HG03442 (cell line): ENCODE measurements around the gene KHSRP.
"Not testable (repeated sequence)": the region's sequence is repeated elsewhere in the genome, so short reads cannot be mapped to it uniquely, and the experiment has no call there.

Experiments used
- ATAC-seq: cut with Tn5 transposase; IDR thresholded peaks from one replicate; pipeline ENCODE4 v1.9.1; 2021; ENCODE audit warnings: mild to moderate bottlenecking, moderate library complexity; ENCODE audit not compliant: unreplicated experiment

The KHSRP gene

GRCh38 chr19:6421075-6422014 lies 3.3 kb downstream of the KHSRP start:
- ATAC-seq, result no peak

DNA sequence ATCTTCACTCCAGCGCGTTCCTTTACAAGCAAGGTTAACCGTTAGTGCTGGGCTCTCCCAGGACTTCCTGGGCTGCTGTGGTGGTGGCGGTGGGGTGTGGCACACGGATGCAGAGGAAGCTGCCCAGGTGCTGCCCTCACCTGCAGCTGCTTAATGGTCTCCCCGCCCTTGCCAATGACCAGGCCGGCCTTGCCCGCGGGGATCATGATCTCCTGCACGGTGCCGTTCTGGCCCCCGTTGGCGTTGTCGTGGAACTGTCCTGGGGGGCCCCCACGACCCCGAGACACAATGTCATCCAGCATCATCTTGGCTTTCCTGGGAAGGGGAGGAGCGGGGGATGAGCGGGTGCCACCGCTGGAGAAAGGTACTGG lies 6.1 kb downstream of the KHSRP start:
- no peak for ATAC-seq

GRCh38 chr19:6417713-6418561 lies 6.7 kb downstream of the KHSRP start:
- no peak for ATAC-seq

- no peak for ATAC-seq
Observed at GRCh38 chr19:6416658-6417405, 7.8 kb downstream of the KHSRP start.

DNA sequence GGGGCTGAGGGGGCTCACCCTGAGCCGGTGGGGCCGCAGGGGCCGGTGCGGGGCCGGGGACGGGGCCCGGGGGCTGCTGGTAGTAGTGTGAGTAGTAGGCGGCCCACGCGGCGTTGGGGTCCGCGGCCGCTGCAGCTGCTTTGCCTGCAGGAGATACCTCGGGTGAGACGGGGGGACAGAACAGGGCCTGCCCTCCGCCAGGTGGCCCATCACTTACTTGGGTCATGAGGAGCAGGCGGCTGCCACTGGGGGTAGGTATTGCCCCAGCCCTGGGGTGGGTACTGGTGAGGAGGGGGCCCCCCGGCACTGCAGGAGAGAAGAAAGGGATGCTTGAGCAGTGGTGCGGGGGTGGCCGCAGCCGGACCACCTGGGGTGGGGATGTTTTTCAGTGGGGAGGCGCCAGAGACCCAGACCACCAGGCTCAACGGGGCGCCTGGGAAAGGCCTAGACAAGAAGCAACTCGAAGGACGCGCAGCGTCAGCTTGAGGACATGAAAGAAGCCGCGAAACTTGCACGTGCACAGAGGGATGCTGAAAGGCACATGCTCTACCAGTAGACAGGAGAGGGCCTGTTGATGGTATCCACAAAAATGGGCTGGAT lies 8.9 kb downstream of the KHSRP start:
- no peak for ATAC-seq

- no peak for ATAC-seq
Observed at GRCh38 chr19:6414793-6415590, 9.6 kb downstream of the KHSRP start.

DNA sequence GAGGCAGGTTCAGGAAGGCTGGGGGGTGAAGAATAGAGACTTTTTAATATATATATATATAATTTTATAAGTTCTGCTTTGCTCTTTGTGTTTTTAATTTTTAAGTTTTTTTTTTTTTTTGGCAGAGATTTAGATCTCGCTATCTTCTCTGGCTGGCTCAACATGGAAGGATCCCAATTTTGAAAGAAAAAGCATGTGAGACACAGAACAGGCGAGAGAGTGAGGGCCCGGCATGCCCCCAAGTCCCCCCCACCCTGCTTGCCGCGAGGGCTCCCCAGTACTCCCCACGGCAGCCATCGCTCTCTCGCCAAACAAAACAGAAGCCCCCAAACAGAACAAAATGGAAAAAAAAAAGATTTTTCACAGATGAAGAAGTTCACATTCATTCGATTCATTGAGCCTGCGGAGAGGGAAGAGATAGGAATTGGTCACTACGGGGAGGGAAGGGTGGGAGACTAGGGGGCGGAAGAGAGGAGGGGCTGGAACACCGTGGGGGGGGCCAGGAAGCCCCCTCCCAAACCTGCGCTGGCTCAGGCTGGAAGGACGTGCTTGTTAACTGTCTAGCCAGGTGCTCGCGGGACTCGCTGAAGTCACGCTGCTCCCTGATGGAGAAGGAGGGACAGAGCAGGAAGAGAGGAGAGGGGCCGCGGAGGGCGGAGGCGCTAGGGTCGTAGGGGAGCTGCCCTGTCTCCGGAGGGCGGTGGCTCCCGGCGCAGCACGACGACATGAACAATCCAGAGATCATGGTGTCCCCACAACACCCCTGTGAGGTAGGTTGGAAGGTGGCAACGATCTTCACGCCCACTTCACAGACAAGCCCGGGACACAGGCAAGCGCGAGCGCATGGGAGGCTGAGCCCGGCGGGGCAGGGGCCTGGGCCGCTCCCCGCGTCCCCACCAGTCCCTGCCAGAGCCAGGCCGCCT lies 10.6 kb downstream of the KHSRP start:
- no peak for ATAC-seq

DNA sequence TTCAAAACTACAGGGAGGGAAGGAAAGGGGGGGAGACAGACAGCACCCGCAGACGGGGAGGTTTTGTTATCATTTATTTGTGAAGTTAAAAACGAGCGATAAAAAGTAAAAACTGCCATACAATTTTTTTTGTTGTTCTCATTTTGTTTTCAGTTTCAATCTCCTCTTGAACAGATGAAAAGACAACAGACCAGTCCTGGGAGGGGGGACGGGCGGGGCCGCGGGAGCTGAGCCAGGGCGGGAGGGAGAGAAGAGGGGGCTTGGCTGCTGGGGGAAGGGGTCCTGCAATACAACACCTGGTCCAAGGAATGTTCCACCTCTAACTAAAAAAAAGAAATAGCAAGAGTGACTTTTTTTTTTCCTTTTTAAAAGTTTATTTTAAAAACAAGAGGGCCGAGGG lies 11.3 kb downstream of the KHSRP start:
- no peak for ATAC-seq

DNA sequence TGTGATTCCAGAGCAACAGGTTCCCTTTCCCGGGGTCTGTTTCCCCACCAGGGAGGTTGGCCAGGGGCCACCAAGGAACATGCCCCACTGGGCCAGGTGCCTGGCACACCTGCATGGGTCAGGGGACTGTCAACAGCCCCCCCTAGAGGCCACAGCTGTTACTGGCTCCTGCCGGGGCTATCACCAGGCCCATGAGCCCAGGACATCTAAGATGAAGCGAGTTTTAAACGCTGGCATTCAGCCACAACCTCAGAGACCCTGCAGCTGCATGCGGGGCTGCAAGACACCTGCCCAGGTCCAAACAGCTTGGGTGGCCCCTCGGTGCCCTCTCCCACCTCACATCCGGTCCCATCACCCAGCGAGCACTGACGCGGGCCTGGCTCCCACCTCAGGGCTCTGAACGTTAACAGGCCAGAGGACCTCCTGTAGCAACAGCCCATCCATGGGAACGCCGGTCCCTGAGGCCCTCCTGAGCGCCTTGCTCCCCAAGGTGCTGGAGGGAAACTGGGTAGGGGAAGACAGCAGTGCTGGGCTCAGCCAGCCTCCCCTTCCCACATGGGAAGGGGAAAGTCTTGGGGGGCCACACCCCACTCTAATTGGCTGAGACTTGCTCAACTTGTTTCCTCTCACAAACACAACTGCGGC lies 12.0 kb downstream of the KHSRP start:
- no peak for ATAC-seq

GRCh38 chr19:6412061-6412446 lies 12.6 kb downstream of the KHSRP start:
- ATAC-seq, result no peak

DNA sequence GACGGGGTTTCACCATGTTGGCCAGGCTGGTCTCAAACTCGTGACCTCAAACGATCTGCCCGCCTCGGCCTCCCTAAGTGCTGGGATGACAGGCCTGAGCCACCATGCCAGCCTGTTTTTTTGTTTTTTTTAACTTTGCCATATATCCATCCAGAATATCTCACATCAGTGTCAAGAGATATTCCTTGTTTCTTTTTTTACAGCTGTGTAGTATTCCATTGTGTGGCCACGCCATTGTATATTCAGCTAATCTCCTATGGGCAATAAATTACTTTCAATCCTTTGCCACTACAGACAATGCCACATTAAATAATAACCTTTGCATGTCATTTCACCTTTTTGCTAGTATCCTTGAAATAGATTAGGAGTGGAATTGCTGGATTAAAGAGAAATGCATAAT lies 15.3 kb downstream of the KHSRP start:
- no peak for ATAC-seq

DNA sequence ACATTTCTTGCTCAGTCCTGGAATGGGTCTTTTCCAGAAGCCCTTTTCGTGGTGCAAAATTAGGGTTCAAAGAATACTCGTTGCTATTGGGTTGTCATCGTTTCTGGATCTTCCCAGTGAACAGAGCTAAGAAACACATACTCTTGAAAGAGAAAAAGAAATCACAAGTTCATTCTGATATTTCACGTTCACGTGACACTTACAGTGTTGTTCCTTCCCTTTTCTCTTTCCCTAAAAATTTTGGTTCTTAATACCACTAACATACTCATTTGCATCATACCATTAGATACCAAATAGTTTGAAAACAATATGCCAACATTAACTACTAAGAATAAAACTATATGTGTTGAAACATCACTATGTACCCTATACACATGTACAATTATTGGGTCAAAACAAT lies 18.2 kb downstream of the KHSRP start:
- no peak for ATAC-seq

DNA sequence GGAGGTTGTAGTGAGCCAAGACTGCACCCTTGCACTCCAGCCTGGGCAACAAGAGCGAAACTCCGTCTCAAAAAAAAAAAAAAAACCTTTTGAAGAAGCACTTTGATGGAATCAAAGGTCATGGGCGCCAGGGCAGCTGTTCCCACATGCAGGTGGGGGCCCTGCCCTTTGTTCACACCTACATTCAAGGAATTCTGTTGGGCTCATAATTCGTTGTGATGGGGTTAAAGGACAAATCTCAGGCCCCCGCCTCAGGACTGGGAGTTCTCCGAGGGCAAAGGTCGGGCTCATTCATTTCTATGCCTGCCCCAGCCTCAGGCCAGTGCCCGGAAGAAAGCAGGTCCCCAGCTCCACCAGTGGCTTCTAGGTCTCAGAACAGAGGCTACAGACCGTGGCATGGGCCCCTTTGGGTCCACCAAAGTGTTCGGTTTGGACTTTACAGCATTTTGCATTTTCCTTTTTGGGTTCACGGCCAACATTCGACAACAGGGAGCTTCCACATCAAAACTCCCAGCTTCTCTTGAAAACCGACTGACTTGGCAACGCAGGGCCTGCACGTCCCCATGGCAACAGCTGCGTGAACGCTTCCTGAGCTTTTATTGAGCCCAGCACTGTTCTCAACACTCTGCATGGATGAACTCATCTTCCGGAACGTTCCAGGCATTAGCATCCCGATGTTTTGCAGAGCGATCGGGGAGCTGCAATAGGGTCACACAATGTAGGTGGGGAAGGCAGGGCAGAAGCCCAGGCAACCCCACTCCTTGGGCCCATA lies 21.6 kb downstream of the KHSRP start:
- no peak for ATAC-seq

DNA sequence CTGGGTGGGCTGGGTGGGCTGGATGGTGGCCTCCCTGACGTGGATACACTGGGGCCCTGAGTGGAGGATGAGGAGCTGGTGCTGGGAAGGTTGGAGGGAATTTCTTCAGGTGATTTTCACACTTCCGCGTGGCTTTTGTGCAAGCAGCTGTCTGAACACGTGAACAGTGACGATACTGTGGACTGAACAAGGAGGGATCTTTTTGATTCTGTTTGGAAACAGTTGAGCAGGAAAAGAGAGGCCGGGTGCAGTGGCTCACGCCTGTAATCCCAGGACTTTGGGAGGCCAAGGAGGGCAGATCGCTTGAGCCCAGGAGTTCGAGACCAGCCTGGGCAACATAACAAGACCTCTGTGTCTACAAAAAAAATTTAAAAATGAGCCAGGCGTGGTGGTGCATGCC lies 22.6 kb downstream of the KHSRP start:
- ATAC-seq, result no peak

DNA sequence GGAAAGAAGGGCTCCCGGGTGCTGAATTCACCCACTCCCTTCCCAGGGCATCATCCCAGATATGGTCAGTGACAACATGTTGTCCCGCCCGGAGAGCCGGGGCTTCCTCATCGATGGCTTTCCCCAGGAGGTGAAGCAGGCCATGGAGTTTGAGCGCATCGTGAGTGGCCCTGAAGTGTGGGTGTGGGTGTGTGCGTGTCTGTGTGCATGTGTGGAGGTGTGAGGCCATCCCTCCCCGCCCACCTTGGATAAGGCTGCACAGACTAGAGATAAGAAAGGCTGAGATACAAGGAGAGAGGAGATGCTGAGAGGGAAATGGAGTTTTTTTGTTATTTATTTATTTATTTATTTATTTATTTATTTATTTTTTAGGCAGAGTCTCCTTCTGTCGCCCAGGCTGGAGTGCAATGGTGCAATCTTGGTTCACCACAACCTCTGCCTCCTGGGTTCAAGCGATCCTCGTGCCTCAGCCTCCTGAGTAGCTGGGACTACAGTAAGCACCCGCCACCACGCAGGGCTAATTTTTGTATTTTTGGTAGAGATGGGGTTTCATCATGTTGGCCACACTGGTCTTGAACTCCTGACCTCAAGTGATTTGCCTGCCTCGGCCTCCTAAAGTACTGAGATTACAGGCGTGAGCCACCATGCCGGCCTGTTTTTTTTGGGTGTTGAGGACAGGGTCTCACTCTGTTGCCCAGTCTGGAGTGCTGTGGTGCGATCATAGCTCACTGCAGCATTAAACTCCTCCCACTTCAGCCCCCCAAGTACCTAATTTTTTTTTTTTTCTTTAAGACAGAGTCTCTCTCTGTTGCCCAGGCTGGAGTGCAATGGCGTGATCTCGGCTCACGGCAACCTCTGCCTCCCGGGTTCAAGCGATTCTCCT lies 24.3 kb downstream of the KHSRP start:
- not testable (repeated sequence) for ATAC-seq

GRCh38 chr19:6396305-6396704 lies 28.3 kb downstream of the KHSRP start:
- no peak for ATAC-seq

GRCh38 chr19:6394831-6395230 lies 29.8 kb downstream of the KHSRP start:
- ATAC-seq, result no peak
